Naive thymus-derived CD4-positive, alpha-beta T cell (primary cell): Measurements from ENCODE around the gene CD151. TPM values are rescaled to one million over a fixed set of nuclear protein-coding genes. Genes with fewer than 3 reads are reported as not detected.

Experiments
- ATAC-seq: fragments of 150-1000 bp; cut with Tn5 transposase; 2 replicates; pipeline ENCODE4 v1.10.0; 2021; ENCODE audit warnings: mild to moderate bottlenecking, moderate library complexity
- CTCF ChIA-PET: fragments of 350-600 bp; sonication (Branson Sonifier 250); formaldehyde crosslinking; loops from one replicate; lab custom pipeline; 2021; ENCODE audit warnings: antibody characterized with exemption; lab: Charles Lee
- POLR2A ChIA-PET: fragments of 350-600 bp; sonication (Branson Sonifier 250); formaldehyde crosslinking; loops from one replicate; lab custom pipeline; 2021; ENCODE audit warnings: antibody characterized with exemption, inconsistent platforms; lab: Charles Lee
- DNase-seq, 9 donors: peaks; one replicate each; pipeline versions ENCODE4 v3.0.0 to v3.0.0-alpha.2; 2020 to 2022; ENCODE audit warnings: mixed read lengths in 1 of 9
- H3K27ac ChIP-seq: one replicate; pipeline ENCODE4 v1.7.0; 2013; ENCODE audit warnings: mild to moderate bottlenecking, low read depth, low read length, moderate library complexity
- H3K27me3 ChIP-seq, 2 donors: one replicate each; pipeline ENCODE4 v1.7.0; 2013; ENCODE audit warnings: low read length in 2 of 2, mild to moderate bottlenecking in 2 of 2, moderate library complexity in 2 of 2; ENCODE audit not compliant: control insufficient read depth in 2 of 2, insufficient read depth in 2 of 2
- H3K36me3 ChIP-seq, 3 experiments: 1 replicate in 2 of 3; 2 replicates in 1 of 3; pipeline ENCODE4 v1.7.0; 2013; ENCODE audit warnings: low read length in 3 of 3, mild to moderate bottlenecking in 3 of 3, moderate library complexity in 1 of 3; ENCODE audit not compliant: insufficient read depth in 3 of 3, control insufficient read depth in 2 of 3
- H3K4me1 ChIP-seq, 2 donors: one replicate each; pipeline ENCODE4 v1.7.0; 2013; ENCODE audit warnings: low read length in 2 of 2, mild to moderate bottlenecking in 2 of 2, moderate library complexity in 1 of 2; ENCODE audit not compliant: control insufficient read depth in 2 of 2, insufficient read depth in 2 of 2
- H3K4me3 ChIP-seq: 2 replicates; pipeline ENCODE4 v1.7.0; 2013; ENCODE audit warnings: mild to moderate bottlenecking, low read length
- H3K9me3 ChIP-seq, 3 experiments: 1 replicate in 2 of 3; 2 replicates in 1 of 3; pipeline ENCODE4 v1.7.0; 2013; ENCODE audit warnings: low read length in 3 of 3; ENCODE audit not compliant: control insufficient read depth in 2 of 3
- H3K27ac Mint-ChIP-seq, 9 donors: one replicate each; pipeline ENCODE4 v1.8.0; 2020 to 2022; ENCODE audit warnings: mixed read lengths in 9 of 9, mild to moderate bottlenecking in 8 of 9, moderate library complexity in 5 of 9, inconsistent platforms in 2 of 9
- H3K27me3 Mint-ChIP-seq, 5 donors: one replicate each; pipeline ENCODE4 v1.8.0; 2021 to 2022; ENCODE audit warnings: mixed read lengths in 5 of 5, mild to moderate bottlenecking in 1 of 5
- H3K36me3 Mint-ChIP-seq, 5 donors: one replicate each; pipeline ENCODE4 v1.8.0; 2020 to 2022; ENCODE audit warnings: mixed read lengths in 5 of 5, mild to moderate bottlenecking in 3 of 5, inconsistent platforms in 1 of 5
- H3K4me1 Mint-ChIP-seq, 7 donors: one replicate each; pipeline ENCODE4 v1.8.0; 2020 to 2022; ENCODE audit warnings: mixed read lengths in 7 of 7, mild to moderate bottlenecking in 3 of 7, inconsistent platforms in 1 of 7
- H3K4me3 Mint-ChIP-seq, 10 donors: one replicate each; pipeline ENCODE4 v1.8.0; 2020 to 2022; ENCODE audit warnings: mild to moderate bottlenecking in 10 of 10, mixed read lengths in 10 of 10, moderate library complexity in 6 of 10, inconsistent platforms in 2 of 10
- H3K9me3 Mint-ChIP-seq, 11 donors: one replicate each; pipeline ENCODE4 v1.8.0; 2020 to 2022; ENCODE audit warnings: mixed read lengths in 11 of 11, mild to moderate bottlenecking in 4 of 11, inconsistent platforms in 1 of 11, moderate library complexity in 1 of 11
- intact Hi-C, 2 donors: fragments of 100-400 bp; cut with micrococcal nuclease; formaldehyde crosslinking; loops; one replicate each; pipeline ENCODE4 v1.15.1; 2023
- polyA plus RNA-seq, 2 donors: library from polyadenylated mRNA; unstranded; fragments of 300-500 nt; fragmentation: Illumina TruSeq; gene quantifications; one replicate each; pipeline ENCODE4 v1.2.3, GENCODE V29; 2021
- total RNA-seq, 6 experiments: library from RNA in 5 of 6; stranded (reverse) in 5 of 6; gene quantifications; 1 replicate in 5 of 6; 2 replicates in 1 of 6; pipeline ENCODE4 v1.2.3 and lab custom pipeline; 2021 to 2026

The CD151 gene
- total and polyA plus RNA-seq, 7 experiments from 2014 or later: 4.0 to 62.9 (median 9.8) TPM

GRCh38 chr11:884578-885070, 51.9 kb downstream of the CD151 start:
- DNase-seq: no peak
- Mint-ChIP-seq H3K27ac (no peak overlapping the region), H3K36me3 (peaks cover 0 to 17% (median 5%) of the 10 kb centered on the region in 5 donors), H3K27me3 (no peaks in the 10 kb centered on the region), H3K4me1 (peaks cover 0 to 3% (median 0%) of the 10 kb centered on the region in 7 donors), H3K9me3 (no peaks in the 10 kb centered on the region), H3K4me3 (no peak overlapping the region)
- Histone ChIP-seq H3K4me3 (no peak overlapping the region), H3K9me3 (no peaks in the 10 kb centered on the region), H3K36me3 (peaks cover 0 to 62% (median 0%) of the 10 kb centered on the region in 3 experiments), H3K27me3 (no peaks in the 10 kb centered on the region), H3K4me1 (no peaks in the 10 kb centered on the region), H3K27ac (no peak overlapping the region)
- CTCF ChIA-PET: no interaction called here
- no peak for ATAC-seq
- intact Hi-C loops: no loop called here
- POLR2A ChIA-PET: no interaction called here

DNA sequence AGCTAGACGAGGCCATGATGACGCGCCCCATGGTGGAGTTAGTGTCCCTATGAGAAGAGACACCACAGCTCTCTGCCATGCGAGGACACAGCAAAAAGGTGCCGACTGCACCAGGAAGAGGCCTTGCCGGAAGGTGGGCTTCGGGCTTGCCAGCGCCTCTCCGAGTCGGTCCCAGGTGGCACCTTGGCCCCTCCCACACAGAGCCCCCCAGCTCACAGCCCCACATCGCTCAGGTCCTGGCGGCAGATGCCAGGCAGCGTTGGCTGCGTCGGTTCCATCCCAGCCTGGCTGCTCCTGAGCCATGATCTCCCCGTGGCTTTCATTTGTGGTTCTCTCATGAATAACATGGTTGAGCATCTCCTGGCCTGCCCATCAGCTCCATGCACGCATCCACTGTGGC, 53.8 kb downstream of the CD151 start:
- peaks cover 0 to 3% (median 0%) of the 10 kb centered on the region in 7 donors for H3K4me1 Mint-ChIP-seq
- Histone ChIP-seq H3K27ac (no peak overlapping the region), H3K9me3 (no peaks in the 10 kb centered on the region), H3K36me3 (peaks cover 0 to 47% (median 0%) of the 10 kb centered on the region in 3 experiments), H3K4me3 (no peak overlapping the region), H3K27me3 (no peaks in the 10 kb centered on the region), H3K4me1 (no peaks in the 10 kb centered on the region)
- no peak overlapping the region for H3K27ac Mint-ChIP-seq
- no peaks in the 10 kb centered on the region for H3K27me3 Mint-ChIP-seq
- intact Hi-C loops: no loop called here
- ATAC-seq (no peak), DNase-seq (no peak)
- ChIA-PET POLR2A (no interaction called here), CTCF (no interaction called here)
- H3K9me3 Mint-ChIP-seq: no peaks in the 10 kb centered on the region
- peaks cover 0 to 14% (median 5%) of the 10 kb centered on the region in 5 donors for H3K36me3 Mint-ChIP-seq
- no peak overlapping the region for H3K4me3 Mint-ChIP-seq

GRCh38 chr11:887589-887988, 54.8 kb downstream of the CD151 start:
- no peak for ATAC-seq
- ChIA-PET CTCF (no interaction called here), POLR2A (no interaction called here)
- no peaks in the 10 kb centered on the region for H3K27me3 ChIP-seq
- Mint-ChIP-seq H3K27ac (no peak overlapping the region), H3K9me3 (no peaks in the 10 kb centered on the region), H3K4me3 (no peak overlapping the region), H3K36me3 (peaks cover 0 to 8% (median 4%) of the 10 kb centered on the region in 5 donors), H3K4me1 (peaks cover 0 to 3% (median 0%) of the 10 kb centered on the region in 7 donors), H3K27me3 (no peaks in the 10 kb centered on the region)
- peaks cover 0 to 43% (median 0%) of the 10 kb centered on the region in 3 experiments for H3K36me3 ChIP-seq
- no peak for DNase-seq
- no peaks in the 10 kb centered on the region for H3K4me1 ChIP-seq
- no peak overlapping the region for H3K4me3 ChIP-seq
- no peaks in the 10 kb centered on the region for H3K9me3 ChIP-seq
- intact Hi-C loops: no loop called here
- H3K27ac ChIP-seq: no peak overlapping the region

Other genes with a start within 250 kb of the CD151 start
- gene IRF7, start 217.0 kb upstream of the CD151 start, total RNA-seq: 100 to 1,000 TPM in 1 of 5 experiments, 10 to 100 TPM in 4; 57.0 to 134 (median 64.6) TPM
- gene IRF7, start 217.0 kb upstream of the CD151 start, polyA plus RNA-seq: 10 to 100 TPM; 25.9 to 50.0 TPM
- gene CDHR5, start 208.0 kb upstream of the CD151 start, total RNA-seq: not detected
- not detected for gene CDHR5, start 208.0 kb upstream of the CD151 start, polyA plus RNA-seq
- not detected for gene SCT, start 205.8 kb upstream of the CD151 start, total RNA-seq
- gene SCT, start 205.8 kb upstream of the CD151 start, polyA plus RNA-seq: not detected
- gene DRD4, start 195.7 kb upstream of the CD151 start, total RNA-seq: 1 to 10 TPM in 2 of 5 experiments, under 1 TPM in 3; 0.27 to 1.9 (median 0.75) TPM
- gene DRD4, start 195.7 kb upstream of the CD151 start, polyA plus RNA-seq: not detected
- 100 to 1,000 TPM in 1 of 5 experiments, 10 to 100 TPM in 4; 44.5 to 117 (median 54.2) TPM for gene DEAF1, start 137.7 kb upstream of the CD151 start, total RNA-seq
- gene DEAF1, start 137.7 kb upstream of the CD151 start, polyA plus RNA-seq: 10 to 100 TPM; 33.0 to 71.8 TPM
- gene TMEM80, start 137.1 kb upstream of the CD151 start, total RNA-seq: 10 to 100 TPM; 26.2 to 44.3 (median 40.4) TPM
- 10 to 100 TPM; 31.4 to 37.8 TPM for gene TMEM80, start 137.1 kb upstream of the CD151 start, polyA plus RNA-seq
- gene EPS8L2, start 126.7 kb upstream of the CD151 start, total RNA-seq: 10 to 100 TPM in 3 of 5 experiments, 1 to 10 TPM in 2; 7.2 to 16.6 (median 10.9) TPM
- gene EPS8L2, start 126.7 kb upstream of the CD151 start, polyA plus RNA-seq: 1 to 10 TPM; 4.5 to 4.6 TPM
- 100 to 1,000 TPM in 2 of 5 experiments, 10 to 100 TPM in 3; 61.4 to 272 (median 90.3) TPM for gene TALDO1, start 85.5 kb upstream of the CD151 start, total RNA-seq
- 100 to 1,000 TPM; 179 to 214 TPM for gene TALDO1, start 85.5 kb upstream of the CD151 start, polyA plus RNA-seq
- 10 to 100 TPM; 37.8 to 59.2 (median 52.9) TPM for gene GATD1, start 55.5 kb upstream of the CD151 start, total RNA-seq
- gene GATD1, start 55.5 kb upstream of the CD151 start, polyA plus RNA-seq: 10 to 100 TPM in 1 of 2 donors, 1 to 10 TPM in 1; 8.1 to 17.8 TPM
- gene CEND1, start 42.9 kb upstream of the CD151 start, total RNA-seq: 1 to 10 TPM in 1 of 5 experiments, not detected in 4; 2.3 TPM
- not detected for gene CEND1, start 42.9 kb upstream of the CD151 start, polyA plus RNA-seq
- gene SLC25A22, start 34.7 kb upstream of the CD151 start, total RNA-seq: 10 to 100 TPM; 17.4 to 58.4 (median 21.3) TPM
- gene SLC25A22, start 34.7 kb upstream of the CD151 start, polyA plus RNA-seq: 10 to 100 TPM in 1 of 2 donors, 1 to 10 TPM in 1; 6.4 to 11.1 TPM
- gene PIDD1, start 27.7 kb upstream of the CD151 start, total RNA-seq: 10 to 100 TPM; 30.0 to 38.7 (median 34.1) TPM
- 1 to 10 TPM; 4.7 to 8.3 TPM for gene PIDD1, start 27.7 kb upstream of the CD151 start, polyA plus RNA-seq
- gene RPLP2, start 23.0 kb upstream of the CD151 start, total RNA-seq: 1,000 to 10,000 TPM; 2,266 to 5,944 (median 5,497) TPM
- 1,000 to 10,000 TPM; 3,734 to 4,844 TPM for gene RPLP2, start 23.0 kb upstream of the CD151 start, polyA plus RNA-seq
- 100 to 1,000 TPM in 4 of 5 experiments, 10 to 100 TPM in 1; 60.1 to 237 (median 205) TPM for gene PNPLA2, start 14.0 kb upstream of the CD151 start, total RNA-seq
- gene PNPLA2, start 14.0 kb upstream of the CD151 start, polyA plus RNA-seq: 10 to 100 TPM; 26.0 to 40.4 TPM
- 1 to 10 TPM in 3 of 5 experiments, under 1 TPM in 1, not detected in 1; 0.62 to 3.9 (median 2.0) TPM for gene CRACR2B, start 5.0 kb upstream of the CD151 start, total RNA-seq
- gene CRACR2B, start 5.0 kb upstream of the CD151 start, polyA plus RNA-seq: not detected
- 10 to 100 TPM; 31.2 to 93.3 (median 44.9) TPM for gene POLR2L, start 9.6 kb downstream of the CD151 start, total RNA-seq
- gene POLR2L, start 9.6 kb downstream of the CD151 start, polyA plus RNA-seq: 10 to 100 TPM; 55.9 to 83.1 TPM
- gene TSPAN4, start 9.9 kb downstream of the CD151 start, total RNA-seq: 10 to 100 TPM in 1 of 5 experiments, 1 to 10 TPM in 4; 4.8 to 12.6 (median 6.6) TPM
- gene TSPAN4, start 9.9 kb downstream of the CD151 start, polyA plus RNA-seq: 1 to 10 TPM; 4.1 to 4.7 TPM
- 10 to 100 TPM; 30.8 to 56.3 (median 53.0) TPM for gene CHID1, start 77.9 kb downstream of the CD151 start, total RNA-seq
- gene CHID1, start 77.9 kb downstream of the CD151 start, polyA plus RNA-seq: 10 to 100 TPM; 57.5 to 61.0 TPM
- gene AP2A2, start 92.9 kb downstream of the CD151 start, total RNA-seq: 10 to 100 TPM; 70.1 to 93.3 (median 86.4) TPM
- gene AP2A2, start 92.9 kb downstream of the CD151 start, polyA plus RNA-seq: 10 to 100 TPM in 1 of 2 donors, 1 to 10 TPM in 1; 8.7 to 10.7 TPM
- not detected for gene MUC6, start 203.8 kb downstream of the CD151 start, total RNA-seq
- gene MUC6, start 203.8 kb downstream of the CD151 start, polyA plus RNA-seq: not detected
- gene MUC2, start 241.9 kb downstream of the CD151 start, total RNA-seq: not detected
- gene MUC2, start 241.9 kb downstream of the CD151 start, polyA plus RNA-seq: not detected